IMR-90 (cell line): Measurements from ENCODE around the gene SEC61B. TPM values are rescaled to one million over a fixed set of nuclear protein-coding genes. Genes with fewer than 3 reads are reported as not detected.

ENCODE experiments used
- ATAC-seq: fragments of 200-7000 bp; cut with Tn5 transposase; 2 replicates; pipeline ENCODE4 v1.9.1; 2020; ENCODE audit warnings: low read depth, mild to moderate bottlenecking, moderate library complexity
- BruUV-seq: library from RNA; stranded (reverse); fragments of 400-500 nt; replicated peaks from 2 replicates; lab custom pipeline; 2021; lab: Mats Ljungman, UMichigan
- CTCF ChIA-PET: fragments of 300-600 bp; formaldehyde crosslinking; extraction: SDS; loops from one replicate; lab custom pipeline; 2021; ENCODE audit warnings: antibody characterized with exemption; lab: Yijun Ruan, JAX
- POLR2A ChIA-PET: fragments of 300-600 bp; sonication (Branson Sonifier 250); formaldehyde crosslinking; loops from one replicate; lab custom pipeline; 2022; ENCODE audit warnings: antibody characterized with exemption; ENCODE audit not compliant: unreplicated experiment; lab: Charles Lee
- DNase-seq: peaks from one replicate; pipeline ENCODE4 v3.0.0; 2013
- H2AFZ ChIP-seq: replicated peaks from 2 replicates; pipeline ENCODE3; 2013; ENCODE audit warnings: low read length, mild to moderate bottlenecking; ENCODE audit not compliant: poor library complexity
- H2AK5ac ChIP-seq: 2 replicates; pipeline ENCODE4 v1.6.1; 2013; ENCODE audit warnings: low read depth, low read length, inconsistent platforms
- H2AK9ac ChIP-seq: replicated peaks from 2 replicates; pipeline ENCODE3; 2013; ENCODE audit warnings: mild to moderate bottlenecking, low read depth, low read length, moderate library complexity; ENCODE audit not compliant: poor library complexity
- H2BK120ac ChIP-seq: 2 replicates; pipeline ENCODE4 v1.6.1; 2013; ENCODE audit warnings: low read depth, low read length, inconsistent platforms
- H2BK15ac ChIP-seq: 3 replicates; pipeline ENCODE4 v1.6.1; 2013; ENCODE audit warnings: low read depth, low read length, inconsistent platforms
- H2BK20ac ChIP-seq: 2 replicates; pipeline ENCODE4 v1.6.1; 2013; ENCODE audit warnings: low read depth, mild to moderate bottlenecking, inconsistent platforms, low read length, moderate library complexity
- H2BK5ac ChIP-seq: 2 replicates; pipeline ENCODE4 v1.6.1; 2013; ENCODE audit warnings: mild to moderate bottlenecking, low read depth, low read length, inconsistent platforms; ENCODE audit not compliant: poor library complexity, severe bottlenecking
- H3K14ac ChIP-seq: replicated peaks from 2 replicates; pipeline ENCODE4 v1.6.1; 2013; ENCODE audit warnings: low read depth, low read length, inconsistent platforms
- H3K18ac ChIP-seq: 2 replicates; pipeline ENCODE4 v1.6.1; 2013; ENCODE audit warnings: low read depth, low read length, control low read depth
- H3K23ac ChIP-seq: 2 replicates; pipeline ENCODE4 v1.6.1; 2013; ENCODE audit warnings: low read depth, low read length, inconsistent platforms
- H3K27ac ChIP-seq: 2 replicates; pipeline ENCODE4 v1.5.1; 2013; ENCODE audit warnings: mild to moderate bottlenecking, control low read depth, low read length; ENCODE audit not compliant: insufficient read depth
- H3K27me3 ChIP-seq: 2 replicates; pipeline ENCODE4 v1.6.1; 2013; ENCODE audit warnings: low read length; ENCODE audit not compliant: control insufficient read depth, insufficient read depth
- H3K36me3 ChIP-seq: 2 replicates; pipeline ENCODE4 v1.6.1; 2013; ENCODE audit warnings: low read length, mixed read lengths; ENCODE audit not compliant: control insufficient read depth, insufficient read depth
- H3K4ac ChIP-seq: 2 replicates; pipeline ENCODE4 v1.6.1; 2013; ENCODE audit warnings: low read depth, low read length, inconsistent platforms
- H3K4me1 ChIP-seq: 2 replicates; pipeline ENCODE4 v1.6.1; 2013; ENCODE audit warnings: low read length, mixed read lengths; ENCODE audit not compliant: control insufficient read depth, insufficient read depth
- H3K4me2 ChIP-seq: 2 replicates; pipeline ENCODE4 v1.6.1; 2013; ENCODE audit warnings: low read depth, mild to moderate bottlenecking, control low read depth, low read length, moderate library complexity
- H3K4me3 ChIP-seq: 2 replicates; pipeline ENCODE4 v1.5.1; 2013; ENCODE audit warnings: low read depth, mild to moderate bottlenecking, control low read depth, low read length, moderate library complexity; ENCODE audit not compliant: insufficient read depth
- H3K56ac ChIP-seq: 2 replicates; pipeline ENCODE4 v1.6.1; 2013; ENCODE audit warnings: low read length, inconsistent platforms; ENCODE audit not compliant: insufficient read depth; ENCODE audit errors: extremely low read depth
- H3K79me1 ChIP-seq, 2 experiments: 2 replicates each; pipeline ENCODE4 v1.6.1; 2013; ENCODE audit warnings: low read length in 2 of 2, inconsistent platforms in 1 of 2, low read depth in 1 of 2
- H3K9ac ChIP-seq: 2 replicates; pipeline ENCODE4 v1.6.1; 2013; ENCODE audit warnings: low read depth, low read length, control low read depth
- H3K9me1 ChIP-seq: 2 replicates; pipeline ENCODE4 v1.6.1; 2013; ENCODE audit warnings: low read length, inconsistent platforms; ENCODE audit not compliant: insufficient read depth
- H3K9me3 ChIP-seq: 2 replicates; pipeline ENCODE4 v1.6.1; 2013; ENCODE audit warnings: low read length; ENCODE audit not compliant: control insufficient read depth, insufficient read depth
- H4K20me1 ChIP-seq: 2 replicates; pipeline ENCODE4 v1.6.1; 2013; ENCODE audit warnings: low read length, inconsistent platforms; ENCODE audit not compliant: insufficient read depth
- H4K5ac ChIP-seq: 2 replicates; pipeline ENCODE4 v1.6.1; 2013; ENCODE audit warnings: mild to moderate bottlenecking, low read depth, low read length, control low read depth
- H4K8ac ChIP-seq, 2 experiments: 2 replicates each; pipeline ENCODE4 v1.6.1; 2013; ENCODE audit warnings: low read depth in 2 of 2, low read length in 2 of 2, control low read depth in 1 of 2, inconsistent platforms in 1 of 2
- H4K91ac ChIP-seq: 2 replicates; pipeline ENCODE4 v1.6.1; 2013; ENCODE audit warnings: low read depth, low read length, inconsistent platforms; ENCODE audit not compliant: insufficient read depth
- BHLHE40 ChIP-seq: fragments of 150-350 bp; IDR thresholded peaks from 2 replicates; pipeline ENCODE4 v1.6.1; 2016; ENCODE audit warnings: mild to moderate bottlenecking, low read depth, low read length
- CEBPB ChIP-seq: IDR thresholded peaks from 2 replicates; pipeline ENCODE4 v1.6.1; 2012; ENCODE audit warnings: low read depth, low read length, improper control_type of control experiment
- CTCF ChIP-seq: conservative IDR thresholded peaks from 2 replicates; pipeline ENCODE4 v1.5.1; 2012; ENCODE audit warnings: mild to moderate bottlenecking, low read depth, low read length, improper control_type of control experiment
- RCOR1 ChIP-seq: IDR thresholded peaks from 2 replicates; pipeline ENCODE4 v1.6.1; 2012; ENCODE audit warnings: mild to moderate bottlenecking, low read length, improper control_type of control experiment; ENCODE audit not compliant: insufficient replicate concordance
- RFX5 ChIP-seq: IDR thresholded peaks from 2 replicates; pipeline ENCODE4 v1.8.0; 2012; ENCODE audit warnings: low read depth, mild to moderate bottlenecking, low read length, moderate library complexity
- WGBS, 2 experiments: methylation state at CpG; one replicate each; pipeline versions ENCODE4 v1.1.5 to v1.1.7; 2013; ENCODE audit warnings: missing lambda C conversion rate in 2 of 2; ENCODE audit not compliant: insufficient read length in 1 of 2; ENCODE audit errors: extremely low coverage in 2 of 2; 5-methylcytosine and 5-hydroxymethylcytosine counted together
- dilution Hi-C: fragments of 300-500 bp; cut with HindIII; formaldehyde crosslinking; loops from one replicate; pipeline ENCODE4 v1.14.3; 2018; ENCODE audit warnings: low sequenced_read_pairs; ENCODE audit not compliant: unreplicated experiment
- in situ Hi-C: fragments of 300-500 bp; cut with MboI; formaldehyde crosslinking; loops from 3 replicates; pipeline ENCODE4 v1.14.3; 2019; ENCODE audit warnings: low sequenced_read_pairs, inconsistent platforms, mixed read lengths
- intact Hi-C: fragments of 100-400 bp; cut with micrococcal nuclease; formaldehyde crosslinking; loops from 2 replicates; pipeline ENCODE4 v1.10.0; 2022
- polyA plus RNA-seq, 3 experiments: library from polyadenylated mRNA; depleted of rRNA; stranded (reverse); fragments of >200 nt; gene quantifications; 2 replicates each; pipeline ENCODE4 v1.2.3, GENCODE V29; 2012; ENCODE audit warnings: low replicate concordance in 1 of 3
- total RNA-seq: library from RNA; depleted of rRNA; stranded (reverse); fragments of >200 nt; gene quantifications from 2 replicates; pipeline ENCODE4 v1.2.3, GENCODE V29; 2012

Gene SEC61B
- total and polyA plus RNA-seq, 2 of the 4 experiments (the other 2 are of a cell fraction): 180 to 281 TPM

GRCh38 chr9:99181206-99181605 is 40.9 kb upstream of the SEC61B start:
- Histone ChIP-seq H3K18ac (0 out of 2 replicates have a peak overlapping the region, but pooled peaks have one; percentile 8), H2BK5ac (no peak overlapping the region), H2AK5ac (no peak overlapping the region), H3K4ac (no peak overlapping the region), H2AK9ac (no peak overlapping the region), H3K4me3 (no peak overlapping the region), H3K36me3 (no peaks in the 10 kb centered on the region), H4K5ac (no peak overlapping the region), H2BK20ac (no peak overlapping the region), H2AFZ (no peak overlapping the region), H2BK15ac (no peak overlapping the region; the same call in 2 of the 3 replicates), H3K56ac (no peak overlapping the region), H3K23ac (no peak overlapping the region), H4K8ac (no peak overlapping the region; a peak in 1 of 4 replicates), H3K9me1 (peaks cover 6% of the 10 kb centered on the region; the same call in 1 of the 2 replicates), H3K4me1 (peaks cover 8% of the 10 kb centered on the region), H3K79me1 (no peaks in the 10 kb centered on the region), H2BK120ac (no peak overlapping the region; the same call in 1 of the 2 replicates), H3K9me3 (no peaks in the 10 kb centered on the region), H3K4me2 (no peak overlapping the region), H3K9ac (no peak overlapping the region), H3K27me3 (no peaks in the 10 kb centered on the region), H3K27ac (no peak overlapping the region), H4K91ac (no peak overlapping the region; the same call in 1 of the 2 replicates), H3K14ac (0 out of 2 replicates have a peak overlapping the region, but pooled peaks have one; percentile 28), H4K20me1 (no peaks in the 10 kb centered on the region)
- no peak for ATAC-seq
- no peak for DNase-seq
- WGBS, 2 experiments: no CpG with 5 or more reads among the region's 2 CpGs
- in situ Hi-C loops: loop anchor here (10.0 to 25.0 kb wide), 4 partner anchors 624 to 1406 kb away; partner anchors contain the start of gene CAVIN4
- ChIA-PET POLR2A (no interaction called here), CTCF (interaction anchor here (1.2 kb wide), 1 partner anchor 8 kb away, joined by 4 read pairs; no protein-coding TSS in a partner anchor)
- TF ChIP-seq RCOR1 (no peak), RFX5 (no peak), CEBPB (no peak), CTCF (no peak), BHLHE40 (no peak)
- dilution Hi-C loops: no loop called here
- no TSS peak for BruUV-seq
- intact Hi-C loops: loop anchor here (5.0 to 10.0 kb wide), 4 partner anchors 84 to 1244 kb away; partner anchors contain the start of gene MSANTD3
